ENCODE measurements around the gene LRRC72.
"Not testable (repeated sequence)": the region's sequence is repeated elsewhere in the genome, so short reads cannot be mapped to it uniquely, and the experiment has no call there.

Gene LRRC72

GRCh38 chr7:16528520-16528919, 1.9 kb downstream of the LRRC72 start:
- DNase-seq (ENCODE audit: low spot score), result peak; percentile 60

GRCh38 chr7:16529697-16530096, 3.1 kb downstream of the LRRC72 start:
- DNase-seq (ENCODE audit: low spot score), result no peak

GRCh38 chr7:16531707-16532106, 5.1 kb downstream of the LRRC72 start:
- DNase-seq (ENCODE audit: low spot score), result no peak

GRCh38 chr7:16532272-16532671, 5.6 kb downstream of the LRRC72 start:
- DNase-seq (ENCODE audit: low spot score), result no peak

DNA sequence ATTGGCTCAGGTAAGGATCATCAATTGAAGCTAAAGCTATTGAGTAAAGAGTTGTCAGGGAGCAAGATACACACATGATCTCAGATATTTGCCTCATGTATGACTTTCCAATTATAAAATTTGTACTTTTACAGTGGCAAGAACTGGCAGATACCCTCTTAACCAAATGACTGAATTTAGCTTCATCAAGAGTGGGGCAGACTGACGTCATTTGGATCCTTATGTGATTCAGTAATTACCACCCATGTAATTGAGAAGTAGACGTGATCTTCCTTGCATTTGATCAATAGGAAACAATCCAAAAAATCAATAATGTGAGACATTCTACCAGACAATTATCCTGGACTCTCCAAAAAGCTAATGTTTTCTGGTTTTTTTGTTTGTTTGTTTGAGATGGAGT, 8.9 kb downstream of the LRRC72 start:
- no peak for DNase-seq (ENCODE audit: low spot score)

- not testable (repeated sequence) for DNase-seq (ENCODE audit: low spot score)
Measured at GRCh38 chr7:16540559-16540958, 13.9 kb downstream of the LRRC72 start.

- no peak for DNase-seq (ENCODE audit: low spot score)
Measured at GRCh38 chr7:16542401-16542800, 15.8 kb downstream of the LRRC72 start.

GRCh38 chr7:16543456-16543855, 16.8 kb downstream of the LRRC72 start:
- DNase-seq (ENCODE audit: low spot score), result no peak

GRCh38 chr7:16546921-16547505, 20.4 kb downstream of the LRRC72 start:
- DNase-seq (ENCODE audit: low spot score), result no peak

DNA sequence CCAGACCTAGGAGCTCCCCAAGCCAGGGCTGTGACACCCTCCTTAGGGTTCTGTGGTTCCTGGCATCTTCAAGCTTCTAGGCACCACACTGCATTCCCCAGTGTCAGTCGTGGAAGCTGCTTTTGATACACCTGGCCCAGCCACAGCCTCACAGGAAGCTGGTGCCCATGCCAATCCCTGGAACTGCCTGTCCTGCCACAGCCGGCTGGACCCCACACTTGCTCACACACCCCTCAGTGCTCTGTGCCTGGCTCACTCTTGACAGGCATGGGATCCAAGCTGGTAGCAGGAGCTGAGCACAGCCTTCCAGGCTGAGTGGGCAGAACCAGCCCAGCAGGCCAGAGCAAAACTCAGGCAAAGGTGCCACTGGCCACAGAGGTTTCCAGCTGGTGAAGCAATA, 21.8 kb downstream of the LRRC72 start:
- no peak for DNase-seq (ENCODE audit: low spot score)

DNA sequence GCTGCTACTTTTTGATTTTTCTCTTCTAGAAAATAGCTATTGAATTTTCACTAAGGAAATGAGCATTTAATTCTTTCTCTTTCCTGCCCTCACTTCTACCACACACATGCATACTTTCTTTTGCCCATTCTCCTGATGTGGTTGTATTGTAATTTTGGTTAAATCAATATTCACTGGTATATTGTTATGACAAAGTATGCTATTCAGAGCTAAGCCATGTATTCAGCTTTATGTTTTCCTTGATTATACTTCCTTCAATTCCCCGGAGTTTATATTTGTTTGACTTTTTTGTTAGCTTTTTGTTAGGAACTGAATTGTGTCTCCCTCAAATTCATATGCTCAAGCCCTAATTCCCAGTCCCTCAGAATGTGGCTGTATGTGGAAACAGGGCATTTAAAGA, 24.0 kb downstream of the LRRC72 start:
- DNase-seq (ENCODE audit: low spot score), result no peak

DNA sequence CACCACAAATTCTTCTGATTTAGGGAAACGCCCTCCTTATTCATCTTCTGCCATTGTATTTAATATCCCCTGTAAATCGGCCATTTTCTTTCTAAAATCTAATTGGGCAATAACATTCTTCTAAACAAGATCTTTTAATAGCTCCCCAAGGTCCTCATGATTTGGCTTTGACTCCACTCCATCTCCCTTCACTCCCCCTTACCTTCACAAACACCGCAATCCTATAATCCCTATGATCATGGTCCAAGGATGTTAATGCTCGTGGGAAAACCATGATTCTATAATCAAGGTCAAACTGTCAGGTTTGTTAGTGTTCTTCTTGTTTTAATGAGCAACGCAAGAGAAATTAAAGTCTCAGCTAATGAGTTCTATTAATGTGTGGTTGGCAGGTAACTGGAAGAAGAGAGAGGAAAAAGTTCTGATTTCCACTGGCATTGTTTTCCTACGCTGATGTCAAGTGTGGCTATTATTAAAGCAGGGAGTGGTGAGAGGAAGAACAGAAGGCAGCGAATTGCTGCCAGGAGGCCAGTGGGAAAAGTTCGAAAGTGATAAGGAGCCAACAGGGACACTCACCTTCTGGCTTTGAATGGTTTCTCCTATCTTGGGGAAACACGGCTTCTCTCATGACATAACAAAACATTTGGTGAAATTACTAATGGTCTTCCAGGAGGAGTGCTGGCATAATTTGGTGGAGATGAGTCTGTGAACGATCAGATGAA, 28.1 kb downstream of the LRRC72 start:
- DNase-seq (ENCODE audit: low spot score), result no peak

- DNase-seq (ENCODE audit: low spot score), result no peak
Measured at GRCh38 chr7:16556359-16556758, 29.7 kb downstream of the LRRC72 start.

DNA sequence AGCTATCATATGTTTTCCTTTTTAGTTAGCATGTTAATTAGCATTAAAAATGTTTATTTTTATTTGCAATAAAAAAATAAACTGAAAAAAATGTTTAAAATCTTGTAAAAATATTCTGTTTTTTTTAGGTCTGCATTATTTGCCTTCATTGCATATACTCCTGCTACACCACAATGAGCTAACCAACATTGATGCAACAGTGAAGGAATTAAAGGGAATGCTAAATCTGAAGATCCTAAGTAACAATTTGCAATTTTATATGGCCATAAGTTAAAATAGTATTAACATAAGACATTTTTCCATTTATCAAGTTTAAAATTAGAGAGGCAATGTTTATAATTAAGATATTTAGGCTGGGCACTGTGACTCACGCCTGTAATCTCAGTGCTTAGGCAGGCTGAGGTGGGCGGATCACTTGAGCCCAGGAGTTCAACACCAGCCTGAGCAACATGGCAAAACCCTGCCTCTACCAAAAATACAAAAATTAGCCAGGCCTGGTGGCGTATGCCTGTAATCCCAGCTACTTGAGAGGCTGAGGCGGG, 32.2 kb downstream of the LRRC72 start:
- DNase-seq (ENCODE audit: low spot score), result no peak

GRCh38 chr7:16559497-16560179, 33.0 kb downstream of the LRRC72 start:
- peak; percentile 16 for DNase-seq (ENCODE audit: low spot score)

DNA sequence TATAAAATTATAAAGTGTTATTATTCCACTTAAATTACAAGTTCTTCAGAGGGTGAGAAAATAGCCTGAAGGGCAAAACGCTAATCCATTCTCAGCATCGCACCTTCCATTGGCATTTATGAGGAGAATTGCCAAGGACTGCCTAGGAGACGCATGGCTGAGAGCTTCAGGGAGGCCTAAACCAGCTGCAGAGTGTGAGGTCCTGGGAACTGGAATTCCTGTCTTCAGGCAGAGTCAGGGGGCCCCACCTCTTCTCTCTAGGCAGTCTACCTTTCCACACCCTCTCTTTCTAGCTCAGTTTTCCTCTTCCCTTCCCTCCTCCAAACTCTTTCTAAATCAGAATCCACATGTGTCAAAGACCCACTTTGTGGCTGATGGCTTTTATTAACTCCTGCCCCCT, 35.3 kb downstream of the LRRC72 start:
- DNase-seq (ENCODE audit: low spot score), result no peak

DNA sequence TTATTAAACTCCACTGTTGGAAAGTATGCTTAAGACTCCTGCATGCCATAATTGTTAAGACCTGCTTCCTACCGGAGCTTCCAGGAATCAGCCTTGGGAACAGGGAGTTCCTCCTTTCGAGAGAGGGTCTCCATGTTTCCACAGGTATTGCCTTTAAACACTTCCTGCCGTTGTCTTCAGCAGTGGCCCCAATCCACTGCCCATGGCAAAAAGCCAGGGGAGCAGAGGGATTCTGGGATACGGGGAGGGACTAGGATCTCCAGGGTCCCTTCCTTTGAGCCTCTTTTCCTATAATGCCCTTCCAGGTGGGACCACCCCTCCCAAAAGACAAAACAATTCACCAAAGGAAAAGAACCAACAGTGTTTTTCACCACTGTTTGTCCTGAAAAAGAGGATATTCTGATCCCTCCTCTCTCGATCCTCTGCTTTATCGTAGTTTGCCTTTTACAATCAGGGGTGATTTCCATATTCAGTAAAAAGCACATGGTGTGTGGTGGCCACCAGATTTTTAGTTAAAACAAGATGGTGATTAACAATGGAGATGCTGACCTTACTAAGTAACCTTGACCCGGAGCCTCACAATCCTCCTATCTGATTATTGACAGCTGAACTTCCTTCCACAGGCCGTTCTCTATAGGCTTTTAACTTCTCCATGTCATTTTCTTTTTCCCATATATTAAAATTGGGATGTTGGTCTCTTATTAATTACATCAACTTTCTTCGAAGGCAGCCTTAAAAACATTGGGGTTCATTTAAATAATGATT, 36.0 kb downstream of the LRRC72 start:
- no peak for DNase-seq (ENCODE audit: low spot score)

DNA sequence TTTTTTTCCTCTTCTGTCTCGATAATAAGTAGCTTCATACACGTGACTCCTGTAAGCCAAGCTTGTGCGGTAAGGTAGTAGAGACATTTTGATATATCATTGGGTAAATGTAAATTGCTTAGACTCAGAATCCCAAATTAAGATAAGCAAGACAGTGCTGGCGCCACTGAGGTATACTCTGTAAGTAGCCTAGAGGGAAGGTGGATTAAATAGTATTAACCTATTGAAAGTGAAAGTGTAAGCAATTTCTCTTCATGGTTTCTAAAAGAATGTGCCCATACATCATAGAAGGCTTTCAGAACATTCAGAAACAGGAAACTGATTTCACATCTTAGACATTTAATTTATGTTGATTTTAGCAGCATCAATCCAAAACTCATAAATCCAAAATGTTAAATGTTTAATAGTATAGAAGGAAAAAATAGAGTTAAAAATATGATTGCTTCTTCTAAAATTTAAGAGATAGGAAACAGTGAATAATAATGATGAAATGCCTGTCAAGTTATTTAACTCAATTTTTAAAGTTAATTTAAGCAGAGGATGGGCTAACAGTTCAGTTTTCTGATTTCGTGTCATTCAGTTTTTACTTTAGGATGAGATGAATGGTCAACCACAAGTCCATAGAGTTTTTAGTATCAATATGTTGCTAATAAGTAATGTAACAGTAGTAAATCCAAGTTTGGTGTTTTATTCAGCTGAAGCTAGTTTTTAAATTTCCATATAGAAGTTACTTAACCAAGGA, 36.8 kb downstream of the LRRC72 start:
- DNase-seq (ENCODE audit: low spot score), result peak; percentile 5

DNA sequence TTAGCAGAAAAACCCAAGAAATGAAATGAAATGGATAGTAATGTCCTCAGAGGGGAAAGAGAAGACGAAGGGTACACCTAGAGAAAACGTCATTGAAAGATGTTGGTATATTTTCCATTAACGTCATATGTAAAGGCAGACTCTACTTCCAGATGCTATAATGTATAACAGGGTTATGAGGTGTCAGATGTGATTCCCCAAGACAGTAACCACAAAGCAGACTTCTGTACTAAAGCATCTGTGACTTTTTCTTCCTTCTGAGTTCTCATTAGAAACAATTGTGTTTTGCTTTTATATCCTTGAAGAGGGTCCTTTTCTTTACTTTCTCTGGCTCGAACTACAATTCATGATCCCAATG, 37.4 kb downstream of the LRRC72 start:
- no peak for DNase-seq (ENCODE audit: low spot score)

DNA sequence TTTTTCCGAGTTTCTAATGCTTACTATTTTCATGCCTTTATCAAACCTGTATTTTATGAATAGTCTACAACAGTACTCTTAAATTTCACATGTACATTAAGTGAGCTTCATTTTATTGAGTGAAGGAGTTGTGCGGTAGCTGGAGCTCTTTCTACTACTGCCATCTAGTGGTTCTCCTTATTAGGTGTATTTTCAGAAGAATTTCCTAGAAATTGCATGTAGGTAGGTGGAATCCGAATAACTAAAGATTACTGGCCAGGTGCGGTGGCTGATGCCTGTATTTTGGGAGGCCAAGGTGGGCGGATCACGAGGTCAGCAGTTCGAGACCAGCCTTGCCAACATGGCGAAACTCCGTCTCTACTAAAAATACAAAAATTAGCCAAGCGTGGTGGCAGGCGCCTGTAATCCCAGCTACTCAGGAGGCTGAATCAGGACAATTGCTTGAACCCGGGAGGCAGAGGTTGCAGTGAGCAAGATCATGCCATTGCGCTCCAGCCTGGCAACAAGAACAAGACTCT, 38.3 kb downstream of the LRRC72 start:
- peak; percentile 67 for DNase-seq (ENCODE audit: low spot score)

GRCh38 chr7:16571941-16572340, 45.3 kb downstream of the LRRC72 start:
- no peak for DNase-seq (ENCODE audit: low spot score)

DNA sequence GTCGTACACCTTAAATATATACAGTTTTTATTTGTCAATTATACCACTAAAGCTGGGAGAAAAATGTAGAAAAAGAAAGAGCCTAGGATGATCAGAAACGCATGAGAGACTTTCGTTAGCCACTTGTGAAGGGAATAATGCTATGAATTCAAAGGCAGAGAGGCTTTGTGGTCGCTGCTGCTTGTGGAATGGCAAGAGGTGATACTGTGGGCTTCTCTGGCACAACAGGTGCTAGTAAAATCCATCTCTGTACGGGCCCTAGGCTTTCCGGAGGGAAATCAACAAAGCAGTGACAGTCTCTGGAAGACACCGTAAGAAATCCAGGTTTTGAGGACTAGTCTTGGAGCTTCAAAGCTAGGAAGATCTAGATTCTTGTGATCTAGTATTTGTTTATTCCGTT, 52.6 kb downstream of the LRRC72 start:
- no peak for DNase-seq (ENCODE audit: low spot score)

All from kidney capillary endothelial cell (primary cell).